Colonic mucosa (tissue), 4 donors: ENCODE results near the gene FPGT. TPM values are rescaled to one million over a fixed set of nuclear protein-coding genes. Genes with fewer than 3 reads are reported as not detected.
"Not testable (repeated sequence)": the region's sequence is repeated elsewhere in the genome, so short reads cannot be mapped to it uniquely, and the experiment has no call there.

Experiments used
- DNase-seq: peaks from one replicate; pipeline ENCODE4 v3.0.0-alpha.2; 2020
- H3K27ac ChIP-seq: fragments of 200-600 bp; one replicate; pipeline ENCODE4 v1.8.0; 2021
- H3K27me3 ChIP-seq: fragments of 200-600 bp; one replicate; pipeline ENCODE4 v1.8.0; 2021
- H3K36me3 ChIP-seq: fragments of 200-600 bp; one replicate; pipeline ENCODE4 v1.8.0; 2021
- H3K4me1 ChIP-seq: fragments of 200-600 bp; one replicate; pipeline ENCODE4 v1.8.0; 2021; ENCODE audit warnings: mild to moderate bottlenecking
- H3K4me3 ChIP-seq: fragments of 200-600 bp; one replicate; pipeline ENCODE4 v1.8.0; 2021
- H3K9ac ChIP-seq, 2 donors: one replicate each; pipeline ENCODE4 v1.7.0; 2013; ENCODE audit warnings: control low read depth in 2 of 2, low read depth in 2 of 2, low read length in 2 of 2
- H3K9me3 ChIP-seq: fragments of 200-600 bp; one replicate; pipeline ENCODE4 v1.8.0; 2021
- CTCF ChIP-seq: fragments of 200-600 bp; IDR thresholded peaks from one replicate; pipeline ENCODE4 v1.8.0; 2022; ENCODE audit warnings: antibody characterized with exemption, mild to moderate bottlenecking
- intact Hi-C: fragments of 100-400 bp; cut with DNase I; formaldehyde crosslinking; loops from one replicate; pipeline ENCODE4 v1.14.1; 2022
- total RNA-seq, 2 donors: library from RNA; stranded (reverse); fragmentation: NEBNext Ultra II Directional in 1 of 2; extraction: Animal tissue kit (Norgen Biotek cat#: 25700) in 1 of 2; gene quantifications; one replicate each; pipeline ENCODE4 v1.2.1, GENCODE V29; 2021
- donor health status: healthy.
- donor health status: DM: no; HTN: no; CAD: no.
- donor health status: DM: no; HTN: no; CAD: no.

The FPGT gene
- total RNA-seq, 2 donors from 2014 or later: 14.8 to 15.8 TPM

- Histone ChIP-seq H3K9me3 (no peaks in the 10 kb centered on the region), H3K27ac (no peak overlapping the region), H3K4me1 (no peaks in the 10 kb centered on the region), H3K9ac (no peak overlapping the region), H3K4me3 (no peak overlapping the region), H3K27me3 (no peaks in the 10 kb centered on the region), H3K36me3 (no peaks in the 10 kb centered on the region)
- intact Hi-C loops: no loop called here
- DNase-seq: no peak
- TF ChIP-seq CTCF: no peak
Observed at GRCh38 chr1:74237035-74237434, 39.0 kb downstream of the FPGT start.

- TF ChIP-seq CTCF: no peak
- H3K4me1 ChIP-seq: no peaks in the 10 kb centered on the region
Observed at GRCh38 chr1:74237787-74238186, 39.7 kb downstream of the FPGT start.

DNA sequence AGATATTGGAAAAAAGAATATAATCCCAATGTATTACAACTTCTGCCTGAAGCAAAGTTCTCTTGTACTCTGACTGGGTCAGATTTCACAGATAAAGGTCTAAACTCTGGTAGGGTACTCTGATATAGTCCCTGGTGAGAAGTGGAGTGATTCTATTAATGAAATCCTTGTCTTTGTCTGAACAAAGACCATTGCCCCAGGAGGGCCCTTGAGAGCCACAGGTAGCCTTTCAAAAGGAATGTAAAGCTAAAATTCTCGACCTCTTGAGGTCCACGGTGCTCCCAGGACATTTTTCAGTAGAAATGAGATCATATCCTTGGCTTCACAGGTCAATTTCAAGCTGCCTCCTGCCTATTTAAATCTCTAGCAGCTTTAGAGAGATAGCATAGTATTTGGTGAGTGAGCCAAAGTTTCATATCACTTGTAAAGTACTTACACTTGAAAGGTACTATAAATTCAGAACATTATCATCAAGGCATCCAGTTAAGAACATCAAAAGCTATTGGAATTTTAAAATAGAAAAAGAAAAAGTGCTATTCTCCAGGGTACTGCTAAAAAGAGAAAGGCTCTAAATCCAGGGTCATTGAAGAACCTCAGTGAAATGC is 47.2 kb downstream of the FPGT start:
- Histone ChIP-seq H3K36me3 (no peaks in the 10 kb centered on the region), H3K4me3 (no peak overlapping the region), H3K4me1 (no peaks in the 10 kb centered on the region), H3K27me3 (no peaks in the 10 kb centered on the region), H3K9ac (no peak overlapping the region), H3K27ac (no peak overlapping the region), H3K9me3 (no peaks in the 10 kb centered on the region)
- no peak for TF ChIP-seq CTCF
- no peak for DNase-seq
- intact Hi-C loops: no loop called here

More at GRCh38 chr1:74237787-74238186, 39.7 kb downstream of the FPGT start:
- no peak overlapping the region for H3K9ac ChIP-seq
- no peaks in the 10 kb centered on the region for H3K36me3 ChIP-seq
- DNase-seq: no peak
- intact Hi-C loops: no loop called here
- H3K27me3 ChIP-seq: no peaks in the 10 kb centered on the region
- H3K27ac ChIP-seq: no peak overlapping the region
- H3K4me3 ChIP-seq: no peak overlapping the region
- H3K9me3 ChIP-seq: no peaks in the 10 kb centered on the region

DNA sequence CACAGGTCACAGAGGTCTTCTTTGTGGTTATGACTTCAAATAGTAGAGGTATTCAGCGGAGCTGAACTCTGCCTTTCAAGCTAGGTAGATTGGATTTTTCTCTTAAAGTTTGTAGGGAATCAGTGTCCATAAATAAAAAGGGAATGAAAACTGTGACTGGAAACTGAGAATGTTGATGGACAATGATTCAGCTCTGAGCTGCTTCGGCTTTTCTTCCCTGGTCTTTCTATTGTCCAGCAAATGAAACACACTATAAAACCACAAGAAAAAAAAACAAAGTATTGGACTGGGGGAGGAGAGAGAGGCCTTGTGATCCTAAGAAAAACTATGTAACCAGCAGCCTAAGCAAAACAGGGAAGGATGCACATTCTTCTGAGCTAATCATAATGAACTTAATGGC is 48.3 kb downstream of the FPGT start:
- TF ChIP-seq CTCF: no peak
- H3K36me3 ChIP-seq: no peaks in the 10 kb centered on the region
- intact Hi-C loops: no loop called here

GRCh38 chr1:74247881-74248528 is 50.0 kb downstream of the FPGT start:
- no peak overlapping the region for H3K27ac ChIP-seq
- intact Hi-C loops: no loop called here
- H3K9ac ChIP-seq: no peak overlapping the region
- no peak for DNase-seq
- H3K27me3 ChIP-seq: no peaks in the 10 kb centered on the region
- H3K4me3 ChIP-seq: no peak overlapping the region
- no peaks in the 10 kb centered on the region for H3K36me3 ChIP-seq
- no peaks in the 10 kb centered on the region for H3K4me1 ChIP-seq
- TF ChIP-seq CTCF: no peak
- H3K9me3 ChIP-seq: no peaks in the 10 kb centered on the region

More for the DNA sequence above, 48.3 kb downstream of the FPGT start:
- no peaks in the 10 kb centered on the region for H3K9me3 ChIP-seq
- H3K4me1 ChIP-seq: no peaks in the 10 kb centered on the region
- no peak overlapping the region for H3K9ac ChIP-seq
- no peak for DNase-seq
- H3K4me3 ChIP-seq: no peak overlapping the region
- H3K27me3 ChIP-seq: no peaks in the 10 kb centered on the region
- H3K27ac ChIP-seq: no peak overlapping the region

- H3K4me3 ChIP-seq, DNase-seq, H3K9ac ChIP-seq, H3K36me3 ChIP-seq, H3K4me1 ChIP-seq, H3K9me3 ChIP-seq, H3K27me3 ChIP-seq, intact Hi-C loops, H3K27ac ChIP-seq: not testable (repeated sequence)
Observed at GRCh38 chr1:74253243-74253824, 55.3 kb downstream of the FPGT start.
